BLaER1 treated with 17β-estradiol and CSF1 and Interleukin-3, amounts not matched to agents 10 nM and 100 nM (cell line): ENCODE data around the gene BEND5.

Source experiments
- H3K27ac ChIP-seq, 11 experiments: shearing (Covaris generic); formaldehyde crosslinking; 2 replicates each; pipeline ENCODE4 v1.8.1; 2022
- H3K27me3 ChIP-seq, 11 experiments: shearing (Covaris generic); formaldehyde crosslinking; 2 replicates each; pipeline ENCODE4 v1.8.1; 2022
- H3K36me3 ChIP-seq, 11 experiments: shearing (Covaris generic); formaldehyde crosslinking; 2 replicates each; pipeline ENCODE4 v1.8.1; 2022
- H3K4me1 ChIP-seq, 10 experiments: shearing (Covaris generic); formaldehyde crosslinking; 2 replicates each; pipeline ENCODE4 v1.8.1; 2022
- H3K4me2 ChIP-seq, 11 experiments: shearing (Covaris generic); formaldehyde crosslinking; 2 replicates each; pipeline ENCODE4 v1.8.1; 2022
- H3K4me3 ChIP-seq, 10 experiments: shearing (Covaris generic); formaldehyde crosslinking; 2 replicates each; pipeline ENCODE4 v1.8.1; 2022
- H3K9ac ChIP-seq, 11 experiments: shearing (Covaris generic); formaldehyde crosslinking; 2 replicates each; pipeline ENCODE4 v1.8.1; 2022
- H3K9me3 ChIP-seq, 11 experiments: shearing (Covaris generic); formaldehyde crosslinking; replicated peaks in 1 of 11; 2 replicates each; pipeline ENCODE4 v1.8.1; 2022
- H4K20me1 ChIP-seq, 11 experiments: shearing (Covaris generic); formaldehyde crosslinking; 2 replicates each; pipeline ENCODE4 v1.8.1; 2022
- Cebpa-rat ChIP-seq, 11 experiments: shearing (Covaris generic); IDR thresholded peaks; 2 replicates each; pipeline ENCODE4 v1.8.1; 2022

The BEND5 gene

DNA sequence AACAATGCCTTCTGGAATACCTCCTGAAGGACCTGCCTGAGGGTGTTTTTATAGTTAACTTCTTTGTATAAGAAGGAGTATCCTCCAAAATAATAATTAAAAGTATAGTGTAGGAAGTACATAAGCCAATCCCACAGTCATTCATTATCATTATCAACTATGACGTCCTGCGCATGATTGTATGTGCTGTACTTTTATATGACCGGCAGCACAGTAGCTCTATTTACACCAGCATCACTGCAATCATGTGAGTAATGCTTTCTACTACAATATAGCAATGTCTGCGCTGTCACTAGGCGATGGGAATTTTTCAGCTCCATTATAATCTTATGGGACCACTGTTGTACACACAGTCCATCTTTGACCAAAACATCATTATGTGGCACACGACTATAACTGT, 72.0 kb downstream of the BEND5 start:
- Histone ChIP-seq H3K4me3 (no peak overlapping the region), H3K27ac (no peak overlapping the region), H3K36me3 (no peaks in the 10 kb centered on the region), H3K9ac (no peak overlapping the region), H3K9me3 (no peaks in the 10 kb centered on the region), H4K20me1 (no peaks in the 10 kb centered on the region), H3K27me3 (no peaks in the 10 kb centered on the region), H3K4me1 (peaks cover 0 to 6% (median 0%) of the 10 kb centered on the region in 10 experiments; a peak in 5 of 20 replicates), H3K4me2 (no peak overlapping the region)
- no peak for TF ChIP-seq Cebpa-rat (IDR thresholded peaks at IDR 0.05)

- TF ChIP-seq Cebpa-rat (IDR thresholded peaks at IDR 0.05), result no peak
- Histone ChIP-seq H3K4me3 (no peak overlapping the region), H3K4me1 (peaks cover 0 to 14% (median 6%) of the 10 kb centered on the region in 10 experiments; a peak in 13 of 20 replicates), H3K9me3 (no peaks in the 10 kb centered on the region), H3K9ac (no peak overlapping the region), H4K20me1 (no peaks in the 10 kb centered on the region), H3K4me2 (no peak overlapping the region), H3K27ac (no peak overlapping the region), H3K36me3 (no peaks in the 10 kb centered on the region), H3K27me3 (no peaks in the 10 kb centered on the region)
These were observed 75.2 kb downstream of the BEND5 start for GRCh38 chr1:48701445-48701844.

DNA sequence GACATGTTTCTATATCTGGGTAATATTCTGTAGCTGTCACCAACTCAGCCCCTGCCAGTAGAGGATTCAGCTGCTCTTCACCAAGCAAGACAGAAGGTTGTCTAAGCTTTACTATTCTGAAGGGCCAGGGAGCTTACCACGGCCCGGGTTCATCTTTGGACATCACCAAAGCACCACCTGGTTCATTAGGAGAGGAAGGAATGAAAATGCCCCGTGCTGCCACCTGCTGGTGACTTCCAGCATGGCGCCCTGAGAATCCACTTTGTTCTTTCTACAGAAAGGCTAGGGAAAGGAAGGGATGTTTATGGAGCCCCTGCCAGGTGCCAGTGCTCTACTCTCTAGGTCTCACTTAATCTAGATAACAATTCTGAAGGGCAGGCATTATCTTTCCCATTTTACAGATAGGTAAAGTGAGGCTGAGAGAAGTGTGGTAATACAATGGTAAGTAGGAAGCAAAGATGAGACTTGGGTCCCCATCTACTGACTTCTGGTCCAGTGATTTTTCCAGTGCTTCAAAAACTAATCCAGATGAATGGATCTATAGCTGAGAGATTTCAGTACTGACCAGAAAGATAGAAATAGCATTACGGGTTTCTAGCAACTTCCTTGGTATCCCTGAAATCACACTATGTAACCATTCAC, 79.5 kb downstream of the BEND5 start:
- Histone ChIP-seq H3K27me3 (no peaks in the 10 kb centered on the region), H3K4me3 (no peak overlapping the region), H3K9ac (no peak overlapping the region), H3K9me3 (no peaks in the 10 kb centered on the region), H3K27ac (peak overlapping the region in 3 of 11 experiments; percentile 12 to 31 (median 27); a peak in 1 of 22 replicates), H4K20me1 (no peaks in the 10 kb centered on the region), H3K36me3 (no peaks in the 10 kb centered on the region), H3K4me1 (peaks cover 0 to 37% (median 18%) of the 10 kb centered on the region in 10 experiments; a peak in 13 of 20 replicates), H3K4me2 (peak overlapping the region in 9 of 11 experiments; percentile 4 to 57 (median 23); a peak in 14 of 22 replicates)
- no peak for TF ChIP-seq Cebpa-rat (IDR thresholded peaks at IDR 0.05)

DNA sequence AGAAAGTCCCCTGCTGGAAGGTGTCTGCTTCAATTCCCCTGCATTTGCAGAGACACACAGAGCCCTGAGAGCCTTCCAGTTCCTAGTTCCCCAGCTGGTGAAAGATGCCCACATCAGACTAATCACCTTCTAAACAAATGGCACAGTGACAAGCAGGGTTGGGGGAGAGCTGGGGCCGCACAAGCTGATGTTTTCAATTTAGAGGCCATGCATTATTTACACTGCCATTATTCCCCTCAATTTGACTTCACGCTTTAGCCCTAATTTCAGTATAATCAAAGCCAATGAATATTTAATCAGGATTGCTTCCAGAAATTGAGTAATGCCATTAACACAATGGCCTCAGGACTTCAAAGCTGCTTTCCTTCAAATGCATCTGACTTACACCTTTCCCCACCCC, 81.5 kb downstream of the BEND5 start:
- H3K4me1 ChIP-seq, result peaks cover 0 to 46% (median 20%) of the 10 kb centered on the region in 10 experiments; a peak in 13 of 20 replicates
- no peak for TF ChIP-seq Cebpa-rat (IDR thresholded peaks at IDR 0.05)
- no peak overlapping the region for H3K27ac ChIP-seq
- no peaks in the 10 kb centered on the region for H3K9me3 ChIP-seq
- H3K36me3 ChIP-seq, result no peaks in the 10 kb centered on the region
- no peaks in the 10 kb centered on the region for H4K20me1 ChIP-seq
- no peaks in the 10 kb centered on the region for H3K27me3 ChIP-seq
- no peak overlapping the region for H3K9ac ChIP-seq
- H3K4me2 ChIP-seq, result peak overlapping the region in 2 of 11 experiments; percentile 17 to 19; a peak in 2 of 22 replicates
- no peak overlapping the region for H3K4me3 ChIP-seq

- Histone ChIP-seq H3K9ac (no peak overlapping the region), H3K4me1 (peaks cover 0 to 56% (median 21%) of the 10 kb centered on the region in 10 experiments; a peak in 14 of 20 replicates), H4K20me1 (no peaks in the 10 kb centered on the region), H3K4me2 (0 out of 22 replicates have a peak overlapping the region, but pooled peaks of 1 of the 11 experiments have one; percentile 9), H3K27me3 (no peaks in the 10 kb centered on the region), H3K9me3 (no peaks in the 10 kb centered on the region), H3K4me3 (no peak overlapping the region), H3K36me3 (no peaks in the 10 kb centered on the region), H3K27ac (no peak overlapping the region)
- no peak for TF ChIP-seq Cebpa-rat (IDR thresholded peaks at IDR 0.05)
These were observed 82.9 kb downstream of the BEND5 start for GRCh38 chr1:48693674-48694320.

DNA sequence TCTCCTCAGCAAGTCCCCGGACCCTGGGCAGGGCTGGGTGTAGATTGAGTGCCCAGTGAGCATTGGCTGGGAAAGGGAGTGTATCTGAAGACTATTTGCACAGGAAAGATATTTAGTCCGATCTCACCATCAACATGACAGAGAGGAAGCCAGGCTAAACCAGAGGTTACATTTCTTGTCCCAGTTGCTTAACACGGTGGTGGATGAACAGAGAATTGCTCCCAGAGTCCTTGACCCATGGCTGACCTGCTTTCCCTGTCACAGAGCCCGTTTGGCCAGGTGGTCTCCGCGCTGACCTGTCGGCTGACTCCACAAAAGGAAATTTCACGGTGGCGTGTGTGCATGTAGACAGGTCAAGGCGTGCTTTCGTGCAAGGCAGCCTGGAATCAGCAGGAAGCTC, 83.5 kb downstream of the BEND5 start:
- Histone ChIP-seq H4K20me1 (no peaks in the 10 kb centered on the region), H3K27ac (no peak overlapping the region), H3K27me3 (no peaks in the 10 kb centered on the region), H3K9me3 (no peaks in the 10 kb centered on the region), H3K4me2 (no peak overlapping the region), H3K4me1 (peaks cover 0 to 62% (median 27%) of the 10 kb centered on the region in 10 experiments; a peak in 16 of 20 replicates), H3K9ac (no peak overlapping the region), H3K4me3 (no peak overlapping the region), H3K36me3 (no peaks in the 10 kb centered on the region)
- TF ChIP-seq Cebpa-rat (IDR thresholded peaks at IDR 0.05), result no peak

- TF ChIP-seq Cebpa-rat (IDR thresholded peaks at IDR 0.05), result no peak
- Histone ChIP-seq H3K9ac (no peak overlapping the region), H3K4me3 (no peak overlapping the region), H4K20me1 (no peaks in the 10 kb centered on the region), H3K36me3 (no peaks in the 10 kb centered on the region), H3K4me1 (peaks cover 0 to 71% (median 37%) of the 10 kb centered on the region in 10 experiments; a peak in 17 of 20 replicates), H3K27ac (no peak overlapping the region), H3K4me2 (no peak overlapping the region), H3K9me3 (no peaks in the 10 kb centered on the region), H3K27me3 (no peaks in the 10 kb centered on the region)
These were observed 84.5 kb downstream of the BEND5 start for GRCh38 chr1:48692235-48692634.

DNA sequence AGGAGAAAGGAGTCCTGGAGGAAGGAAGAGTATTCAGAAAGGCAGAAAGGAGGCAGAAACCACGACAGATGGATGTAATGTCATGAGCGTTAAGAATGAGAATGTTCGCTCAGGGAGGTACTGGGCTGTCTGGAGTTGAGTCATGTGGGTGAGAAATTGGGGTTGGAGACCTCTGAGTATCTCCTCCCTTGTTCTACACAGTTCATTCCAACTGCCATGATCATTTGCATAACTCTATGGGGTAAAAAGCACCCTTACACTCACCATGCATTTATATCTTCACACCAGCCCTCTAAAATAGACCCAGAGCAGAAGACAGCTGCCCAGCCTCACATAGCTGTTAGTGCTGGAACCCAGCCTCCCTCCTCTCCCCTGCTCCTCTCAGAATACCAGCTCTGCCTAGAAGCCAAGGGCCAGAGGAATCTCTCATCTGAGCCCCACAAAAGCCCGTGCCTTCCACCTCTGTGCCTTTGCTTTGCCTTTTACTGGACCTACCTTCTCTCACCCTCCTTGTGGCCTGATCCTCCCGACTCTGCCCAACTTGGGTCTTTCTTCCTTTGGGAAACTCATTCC, 85.2 kb downstream of the BEND5 start:
- Histone ChIP-seq H3K4me3 (no peak overlapping the region), H3K27me3 (no peaks in the 10 kb centered on the region), H4K20me1 (no peaks in the 10 kb centered on the region), H3K9ac (no peak overlapping the region), H3K36me3 (no peaks in the 10 kb centered on the region), H3K4me2 (peak overlapping the region in 2 of 11 experiments; percentile 2; a peak in 1 of 22 replicates), H3K27ac (no peak overlapping the region), H3K9me3 (no peaks in the 10 kb centered on the region), H3K4me1 (peaks cover 0 to 67% (median 34%) of the 10 kb centered on the region in 10 experiments; a peak in 17 of 20 replicates)
- no peak for TF ChIP-seq Cebpa-rat (IDR thresholded peaks at IDR 0.05)

DNA sequence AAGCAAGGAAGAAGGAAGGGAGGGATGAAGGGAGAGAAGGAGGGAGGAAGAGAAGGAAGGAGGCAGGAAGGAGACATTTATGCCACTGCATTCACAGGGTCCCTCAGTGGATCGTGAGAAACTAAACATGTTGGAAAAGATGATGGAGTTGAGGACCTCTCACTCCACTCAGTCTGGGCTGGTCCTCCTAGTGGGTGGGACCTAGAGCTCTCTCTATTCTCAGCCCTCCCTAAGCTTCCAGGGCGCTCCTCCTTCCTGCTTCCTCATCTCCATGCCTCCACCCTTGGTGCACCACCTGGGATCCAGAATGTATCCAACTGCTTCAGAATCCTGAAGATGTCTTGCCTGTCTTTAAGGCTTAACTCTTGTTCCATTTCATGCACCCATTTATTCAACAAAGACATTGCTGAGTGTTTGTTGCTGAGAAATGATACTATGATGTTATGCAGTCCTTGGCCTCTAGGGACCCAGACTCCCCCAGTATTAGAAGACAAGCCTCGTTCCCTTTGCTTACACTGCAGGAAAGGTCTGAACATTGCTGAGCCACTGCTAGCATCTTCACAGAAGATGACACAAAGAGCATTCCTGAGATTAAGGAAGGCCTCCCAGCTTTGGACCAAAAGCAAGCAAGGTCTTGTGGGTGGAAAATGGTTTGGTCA, 88.5 kb downstream of the BEND5 start:
- H3K27ac ChIP-seq, result peak overlapping the region in 1 of 11 experiments; percentile 24; a peak in 1 of 22 replicates
- H3K4me2 ChIP-seq, result peak overlapping the region in 8 of 11 experiments; percentile 29 to 64 (median 50); a peak in 14 of 22 replicates
- H3K9me3 ChIP-seq, result no peaks in the 10 kb centered on the region
- TF ChIP-seq Cebpa-rat (IDR thresholded peaks at IDR 0.05), result no peak
- H3K36me3 ChIP-seq, result no peaks in the 10 kb centered on the region
- H3K9ac ChIP-seq, result no peak overlapping the region
- H3K4me1 ChIP-seq, result peaks cover 0 to 40% (median 21%) of the 10 kb centered on the region in 10 experiments; a peak in 17 of 20 replicates
- no peak overlapping the region for H3K4me3 ChIP-seq
- H3K27me3 ChIP-seq, result no peaks in the 10 kb centered on the region
- no peaks in the 10 kb centered on the region for H4K20me1 ChIP-seq
